GM12801 (cell line): ENCODE measurements around the gene ZNF277.

Experiments
- CTCF ChIP-seq: IDR thresholded peaks from one replicate; pipeline ENCODE4 v1.5.1; 2011; ENCODE audit warnings: control low read depth; ENCODE audit not compliant: insufficient read length; ENCODE audit errors: extremely low read depth

Gene ZNF277

DNA sequence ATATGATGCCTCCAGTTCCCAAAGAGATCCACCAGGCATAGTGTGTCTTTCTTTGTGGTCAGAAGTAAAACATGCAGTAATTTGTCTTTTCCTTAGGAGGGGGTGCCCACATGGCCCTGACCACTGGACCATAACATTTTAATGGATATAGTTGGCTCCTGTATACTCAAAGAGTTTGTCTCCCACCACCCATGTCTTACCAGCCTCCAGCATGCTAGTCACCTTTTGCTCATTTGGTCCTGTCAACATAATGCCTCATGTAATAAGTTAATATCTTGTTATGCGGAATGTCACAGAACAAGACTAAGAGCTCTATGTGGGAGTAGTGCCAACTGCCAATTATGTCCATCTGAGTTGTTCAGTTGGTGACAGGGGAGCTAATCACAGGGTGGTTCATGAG is 160.4 kb downstream of the ZNF277 start:
- TF ChIP-seq CTCF: no peak

- TF ChIP-seq CTCF: no peak
Measured at GRCh38 chr7:112370436-112370835, 163.9 kb downstream of the ZNF277 start.

DNA sequence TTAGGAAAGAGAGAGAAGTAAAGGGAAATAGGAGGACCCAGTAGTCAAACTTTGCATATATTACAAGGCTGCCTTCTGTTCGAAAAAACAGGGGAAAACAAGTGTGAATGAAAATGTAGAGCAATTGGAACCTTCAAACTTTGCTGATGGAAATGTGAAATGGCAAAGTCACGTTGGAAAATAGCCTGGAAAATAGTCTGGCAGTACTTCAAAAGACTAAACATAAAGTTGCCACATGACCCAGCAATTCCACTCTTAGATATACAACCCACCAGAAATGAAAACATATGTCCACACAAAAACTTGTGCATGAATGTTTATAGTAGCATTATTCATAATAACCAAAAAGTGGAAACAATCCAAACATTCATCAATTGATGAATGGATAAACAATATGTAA is 165.2 kb downstream of the ZNF277 start:
- TF ChIP-seq CTCF: no peak

- TF ChIP-seq CTCF: no peak
Measured at GRCh38 chr7:112372101-112372500, 165.6 kb downstream of the ZNF277 start.

- TF ChIP-seq CTCF: no peak
Measured at GRCh38 chr7:112377593-112377992, 171.1 kb downstream of the ZNF277 start.

DNA sequence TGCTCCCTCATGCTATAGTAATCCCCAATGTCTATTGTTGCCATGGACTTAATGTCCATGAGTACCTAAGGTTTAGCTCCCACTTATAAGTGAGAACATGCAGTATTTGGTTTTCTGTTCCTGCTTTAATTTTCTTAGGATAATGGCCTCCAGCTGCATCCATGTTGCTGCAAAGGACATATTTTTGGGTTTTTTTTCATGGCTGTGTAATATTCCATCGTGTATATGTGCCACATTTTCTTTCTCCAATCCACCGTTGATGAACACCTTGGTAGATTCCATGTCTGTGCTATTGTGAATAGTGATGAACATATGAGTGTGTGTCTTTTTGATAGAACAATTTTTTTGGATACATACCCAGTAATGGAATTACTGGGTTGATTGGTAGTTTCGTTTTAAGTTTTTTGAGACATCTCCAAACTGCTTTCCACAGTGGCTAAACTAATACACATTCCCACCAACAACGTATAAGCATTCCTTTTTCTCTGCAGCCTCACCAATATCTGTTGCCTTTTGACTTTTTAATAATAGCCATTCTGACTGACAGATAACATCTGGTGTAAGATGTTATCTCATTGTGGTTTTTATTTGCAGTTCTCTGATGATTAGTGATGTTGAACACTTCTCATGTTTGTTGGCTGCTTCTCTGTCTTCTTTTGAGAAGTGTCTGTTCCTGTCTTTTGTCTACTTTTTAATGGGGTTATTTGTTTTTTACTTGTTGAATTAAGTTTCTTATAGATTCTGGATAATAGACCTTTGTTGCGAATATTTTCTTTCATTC is 175.0 kb downstream of the ZNF277 start:
- TF ChIP-seq CTCF: no peak

DNA sequence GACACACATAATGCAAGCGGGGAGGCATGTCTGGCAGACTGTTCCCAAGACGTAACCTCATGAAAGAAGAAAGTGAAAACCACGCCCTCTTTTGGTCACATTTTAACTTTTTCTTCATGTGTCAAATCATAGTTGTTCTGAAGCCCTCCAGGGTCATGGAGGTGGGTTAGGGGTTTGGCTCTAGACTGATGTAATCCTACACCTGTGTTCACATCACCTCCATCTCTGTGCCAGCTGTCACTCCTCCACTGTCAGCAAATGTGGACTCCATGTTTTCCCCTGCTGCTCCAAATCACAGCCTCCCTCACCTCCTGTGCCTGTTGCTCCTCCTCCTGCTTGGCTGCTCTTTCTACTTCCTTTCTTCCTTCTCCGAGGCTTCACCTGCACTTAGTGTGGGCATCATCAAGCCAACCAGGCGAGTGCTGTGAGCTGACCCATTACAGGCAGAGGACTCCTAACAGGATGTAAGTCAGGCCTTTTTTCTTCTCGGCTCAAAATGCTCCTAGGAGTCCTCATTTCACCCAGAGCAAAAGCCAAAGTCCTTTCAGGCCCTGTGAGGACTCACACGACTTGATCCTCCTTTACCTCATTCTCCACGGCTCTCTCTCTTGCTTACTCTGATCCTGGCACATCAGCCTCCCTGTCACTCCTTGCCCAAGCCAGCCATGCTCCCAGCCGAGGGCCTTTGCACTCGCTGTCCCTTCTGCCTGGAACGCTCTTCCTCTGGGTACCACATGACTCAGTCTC is 177.3 kb downstream of the ZNF277 start:
- TF ChIP-seq CTCF: no peak
